Left renal pelvis (tissue), 4 donors: ENCODE measurements around the gene CLEC16A. TPM values are rescaled to one million over a fixed set of nuclear protein-coding genes. Genes with fewer than 3 reads are reported as not detected.
"Not testable (repeated sequence)": the region's sequence is repeated elsewhere in the genome, so short reads cannot be mapped to it uniquely, and the experiment has no call there.

ENCODE experiments used
- DNase-seq, 4 donors: peaks; one replicate each; pipeline ENCODE4 v3.0.0-alpha.2; 2013; ENCODE audit warnings: low read depth in 4 of 4, low spot score in 3 of 4
- polyA plus RNA-seq, 4 donors: library from polyadenylated mRNA; unstranded; fragments of 120-200 nt; gene quantifications; one replicate each; pipeline ENCODE4 v1.2.1, GENCODE V29; 2013; ENCODE audit not compliant: insufficient read length in 4 of 4

CLEC16A gene
- polyA plus RNA-seq, 4 donors: 18.0 to 25.9 (median 22.7) TPM

- no peak for DNase-seq
These were observed 148.6 kb downstream of the CLEC16A start for GRCh38 chr16:11092788-11093571.

- no peak for DNase-seq
These were observed 149.3 kb downstream of the CLEC16A start for GRCh38 chr16:11093572-11094074.

GRCh38 chr16:11094075-11094856 lies 149.9 kb downstream of the CLEC16A start:
- no peak for DNase-seq

- no peak for DNase-seq
These were observed 150.6 kb downstream of the CLEC16A start for GRCh38 chr16:11094857-11095565.

GRCh38 chr16:11095935-11096334 lies 151.6 kb downstream of the CLEC16A start:
- no peak for DNase-seq

- DNase-seq: no peak
These were observed 152.9 kb downstream of the CLEC16A start for GRCh38 chr16:11097094-11097786.

- no peak for DNase-seq
These were observed 153.4 kb downstream of the CLEC16A start for GRCh38 chr16:11097787-11098167.

GRCh38 chr16:11098601-11099390 lies 154.4 kb downstream of the CLEC16A start:
- no peak for DNase-seq

- no peak for DNase-seq
These were observed 155.4 kb downstream of the CLEC16A start for GRCh38 chr16:11099672-11100205.

GRCh38 chr16:11100239-11100750 lies 155.9 kb downstream of the CLEC16A start:
- DNase-seq: no peak

GRCh38 chr16:11101283-11101682 lies 156.9 kb downstream of the CLEC16A start:
- DNase-seq: no peak

GRCh38 chr16:11101695-11102522 lies 157.5 kb downstream of the CLEC16A start:
- no peak for DNase-seq

- no peak for DNase-seq
These were observed 158.1 kb downstream of the CLEC16A start for GRCh38 chr16:11102523-11102898.

- not testable (repeated sequence) for DNase-seq
These were observed 158.9 kb downstream of the CLEC16A start for GRCh38 chr16:11103301-11103700.

- DNase-seq: no peak
These were observed 160.0 kb downstream of the CLEC16A start for GRCh38 chr16:11104168-11105037.

- DNase-seq: no peak
These were observed 160.9 kb downstream of the CLEC16A start for GRCh38 chr16:11105038-11105903.
